HepG2 (cell line): ENCODE results near the gene ESRRB. TPM values are rescaled to one million over a fixed set of nuclear protein-coding genes. Genes with fewer than 3 reads are reported as not detected.
A peak's percentile ranks its signal among the peaks of the same experiment; 100 is the strongest.

Source experiments
- ATAC-seq: fragments of 200-7000 bp; cut with Tn5 transposase; 3 replicates; pipeline ENCODE4 v1.9.1; 2020; ENCODE audit warnings: mild to moderate bottlenecking, moderate library complexity
- BruUV-seq: library from RNA; stranded (reverse); fragments of 400-500 nt; replicated peaks from 2 replicates; lab custom pipeline; 2021; lab: Mats Ljungman, UMichigan
- CTCF ChIA-PET: fragments of 300-600 bp; formaldehyde crosslinking; extraction: SDS; loops from one replicate; lab custom pipeline; 2021; ENCODE audit warnings: low total read pairs, inconsistent platforms, low intra/inter-chr PET ratio; lab: Yijun Ruan, JAX
- POLR2A ChIA-PET: fragments of 350-600 bp; sonication (Branson Sonifier 250); formaldehyde crosslinking; loops from one replicate; lab custom pipeline; 2020; ENCODE audit warnings: antibody characterized with exemption, inconsistent platforms; lab: Yijun Ruan, JAX
- DNase-seq: peaks from one replicate; pipeline ENCODE4 v3.0.0-alpha.2; 2015; ENCODE audit warnings: low spot score
- FAIRE-seq: peaks from 3 replicates; lab custom pipeline; 2011; peaks lifted over from hg19 to GRCh38; lab: Jason Lieb, UNC
- H2AFZ ChIP-seq: one replicate; pipeline ENCODE4 v1.6.1; 2011; ENCODE audit warnings: low read length, inconsistent platforms
- H3K27ac ChIP-seq: fragments of 300-600 bp; 3 replicates; pipeline ENCODE4 v1.8.0; 2011; ENCODE audit warnings: mixed run types, mild to moderate bottlenecking, mixed read lengths, low read length, inconsistent platforms; ENCODE audit not compliant: insufficient read depth; ENCODE audit errors: extremely low read length
- H3K27me3 ChIP-seq, 2 experiments: fragments of 200-600 bp in 1 of 2; 2 replicates in 1 of 2; 3 replicates in 1 of 2; pipeline versions ENCODE4 v1.6.0 to v1.8.0; 2011; ENCODE audit warnings: low read length in 2 of 2, mild to moderate bottlenecking in 2 of 2, moderate library complexity in 2 of 2, inconsistent platforms in 1 of 2; ENCODE audit not compliant: insufficient read depth in 2 of 2, control insufficient read depth in 1 of 2
- H3K36me3 ChIP-seq, 2 experiments: fragments of 200-600 bp in 1 of 2; replicated peaks in 1 of 2; 2 replicates in 1 of 2; 3 replicates in 1 of 2; pipeline versions ENCODE4 v1.5.1 to v1.8.0; 2011; ENCODE audit warnings: low read length in 2 of 2, inconsistent platforms in 1 of 2; ENCODE audit not compliant: insufficient read depth in 2 of 2, control insufficient read depth in 1 of 2
- H3K4me1 ChIP-seq: 2 replicates; pipeline ENCODE4 v1.5.1; 2012; ENCODE audit warnings: low read length, inconsistent platforms; ENCODE audit not compliant: insufficient read depth
- H3K4me2 ChIP-seq: 2 replicates; pipeline ENCODE4 v1.6.0; 2011; ENCODE audit warnings: low read depth, low read length, inconsistent platforms
- H3K4me3 ChIP-seq, 3 experiments: fragments of 200-600 bp in 1 of 3; sonication (generic), shearing (Covaris generic) in 1 of 3; replicated peaks in 1 of 3; 2 replicates each; pipeline ENCODE4 v1.5.1; 2011 to 2016; ENCODE audit warnings: low read length in 3 of 3, inconsistent platforms in 2 of 3, low read depth in 2 of 3, mild to moderate bottlenecking in 2 of 3, control low read depth in 1 of 3, mixed read lengths in 1 of 3; ENCODE audit not compliant: insufficient read depth in 1 of 3
- H3K79me2 ChIP-seq: one replicate; pipeline ENCODE4 v1.6.1; 2011; ENCODE audit warnings: low read length, inconsistent platforms; ENCODE audit not compliant: insufficient read depth
- H3K9ac ChIP-seq: 2 replicates; pipeline ENCODE4 v1.6.0; 2011; ENCODE audit warnings: mild to moderate bottlenecking, low read depth, low read length, inconsistent platforms; ENCODE audit not compliant: insufficient read depth
- H3K9me3 ChIP-seq: 2 replicates; pipeline ENCODE4 v1.5.1; 2012; ENCODE audit warnings: mild to moderate bottlenecking, low read length
- H4K20me1 ChIP-seq: 2 replicates; pipeline ENCODE4 v1.6.0; 2011; ENCODE audit warnings: inconsistent platforms, mild to moderate bottlenecking, low read length, moderate library complexity; ENCODE audit not compliant: insufficient read depth
- NCOA5 ChIP-seq: sonication (generic); formaldehyde crosslinking; IDR thresholded peaks from 2 replicates; pipeline ENCODE4 v1.4.0; 2020; ENCODE audit warnings: missing genetic modification reagents
- PBX2 ChIP-seq: IDR thresholded peaks from 2 replicates; pipeline ENCODE4 v1.6.1; 2016; ENCODE audit warnings: control low read depth
- POLR2A ChIP-seq, 2 experiments: IDR thresholded peaks; 2 replicates each; pipeline ENCODE4 v1.6.1; 2011; ENCODE audit warnings: low read depth in 2 of 2, low read length in 2 of 2, mild to moderate bottlenecking in 1 of 2, moderate library complexity in 1 of 2; ENCODE audit not compliant: insufficient read depth in 1 of 2
- SOX13 ChIP-seq, 3 experiments: fragments of 450-650 bp in 1 of 3; sonication (generic) in 1 of 3; formaldehyde crosslinking in 1 of 3; IDR thresholded peaks in 2 of 3; conservative IDR thresholded peaks in 1 of 3; 2 replicates each; pipeline versions ENCODE4 v1.5.0 to v1.6.1; 2016 to 2020; ENCODE audit warnings: antibody characterized with exemption in 1 of 3, mild to moderate bottlenecking in 1 of 3, missing compliant biosample characterization in 1 of 3, missing genetic modification reagents in 1 of 3, moderate library complexity in 1 of 3
- TRAFD1 ChIP-seq: sonication (generic); formaldehyde crosslinking; IDR thresholded peaks from 2 replicates; pipeline ENCODE4 v1.5.1; 2020; ENCODE audit warnings: missing genetic modification reagents, mild to moderate bottlenecking, borderline replicate concordance
- ZNF329 ChIP-seq: sonication (generic); formaldehyde crosslinking; IDR thresholded peaks from 2 replicates; pipeline ENCODE4 v1.9.0; 2021; ENCODE audit warnings: low read depth, mild to moderate bottlenecking, missing genetic modification reagents
- ZNF512B ChIP-seq: sonication (generic); formaldehyde crosslinking; IDR thresholded peaks from 2 replicates; pipeline ENCODE4 v1.5.1; 2020; ENCODE audit warnings: missing genetic modification reagents, mild to moderate bottlenecking, borderline replicate concordance
- ZNF546 ChIP-seq: sonication (generic); formaldehyde crosslinking; conservative IDR thresholded peaks from 2 replicates; pipeline ENCODE4 v1.8.1; 2023; ENCODE audit warnings: mild to moderate bottlenecking, missing genetic modification reagents
- ZNF792 ChIP-seq: IDR thresholded peaks from 2 replicates; pipeline ENCODE4 v1.6.1; 2016
- ZNF878 ChIP-seq: sonication (generic); formaldehyde crosslinking; IDR thresholded peaks from 2 replicates; pipeline ENCODE4 v1.8.1; 2023; ENCODE audit warnings: mild to moderate bottlenecking, missing genetic modification reagents, moderate library complexity
- ZNF891 ChIP-seq: sonication (generic); formaldehyde crosslinking; IDR thresholded peaks from 2 replicates; pipeline ENCODE4 v1.5.0; 2020; ENCODE audit warnings: mild to moderate bottlenecking, missing genetic modification reagents
- ZSCAN30 ChIP-seq: sonication (generic); formaldehyde crosslinking; IDR thresholded peaks from 2 replicates; pipeline ENCODE4 v1.5.0; 2020; ENCODE audit warnings: mild to moderate bottlenecking, missing genetic modification reagents
- WGBS: methylation state at CpG from one replicate; pipeline ENCODE4 v1.1.6; 2017; ENCODE audit warnings: low lambda C conversion rate; 5-methylcytosine and 5-hydroxymethylcytosine counted together
- in situ Hi-C: cut with HindIII; loops from 2 replicates; pipeline ENCODE4 v1.10.0; 2017; ENCODE audit warnings: low pct_unique_long_range_greater_than_20kb; ENCODE audit not compliant: extremely low pct_ligation_motif_present
- intact Hi-C: fragments of 100-400 bp; cut with micrococcal nuclease; formaldehyde crosslinking; loops from one replicate; pipeline ENCODE4 v1.10.0; 2022; ENCODE audit not compliant: unreplicated experiment
- polyA plus RNA-seq, 8 experiments: library from polyadenylated mRNA; depleted of rRNA in 3 of 8; stranded (reverse) in 7 of 8; unstranded in 1 of 8; fragments of >200 nt; fragmentation: Illumina TruSeq in 4 of 8; extraction: Trizol in 4 of 8; gene quantifications; 2 replicates each; pipeline versions ENCODE4 v1.2.1 to v1.2.3, GENCODE V29; 2011 to 2016; ENCODE audit warnings: low read depth in 4 of 8, missing spikeins in 1 of 8, mixed read lengths in 1 of 8; ENCODE audit not compliant: insufficient read depth in 1 of 8
- total RNA-seq, 5 experiments: library from RNA; depleted of rRNA; stranded (reverse); fragments of >200 nt; fragmentation: Illumina TruSeq; extraction: Trizol; gene quantifications; 2 replicates each; pipeline ENCODE4 v1.2.3, GENCODE V29; 2016; ENCODE audit warnings: low read depth in 1 of 5

Gene ESRRB
- total and polyA plus RNA-seq, 2 of the 13 experiments (the other 11 are each of a cell fraction or from before 2014, with no cell fraction given), result 0.04 to 0.33 TPM

GRCh38 chr14:76502219-76502618, 126.3 kb downstream of the ESRRB start:
- no peak overlapping the region for H3K9ac ChIP-seq
- H3K36me3 ChIP-seq, result no peaks in the 10 kb centered on the region
- no peak overlapping the region for H3K4me2 ChIP-seq
- no peak overlapping the region for H3K27ac ChIP-seq
- H4K20me1 ChIP-seq, result no peaks in the 10 kb centered on the region
- 45% methylated on average over 4 of the region's 4 CpGs for WGBS
- intact Hi-C loops (no loop called here), in situ Hi-C loops (no loop called here)
- POLR2A ChIA-PET, result no interaction called here
- peaks cover 2 to 7% of the 10 kb centered on the region in 2 experiments; a peak in 2 of 5 replicates for H3K27me3 ChIP-seq
- DNase-seq (no peak), ATAC-seq (no peak), FAIRE-seq (no peak)
- H3K4me3 ChIP-seq, result no peak overlapping the region
- no peaks in the 10 kb centered on the region for H3K9me3 ChIP-seq
- no peaks in the 10 kb centered on the region for H3K4me1 ChIP-seq
- no peaks in the 10 kb centered on the region for H3K79me2 ChIP-seq
- no peak for TF ChIP-seq POLR2A (IDR thresholded peaks at IDR 0.05; ENCODE audit: insufficient read depth in 1 of 2, low read depth in 2 of 2, low read length in 2 of 2)
- TF ChIP-seq ZNF329 (CRISPR knock-in tag), result peak; percentile 81; the same call in 1 of the 2 replicates
- CTCF ChIA-PET, result no interaction called here
- H2AFZ ChIP-seq, result no peak overlapping the region
- BruUV-seq, result no TSS peak

- Histone ChIP-seq H3K27ac (no peak overlapping the region), H3K36me3 (no peaks in the 10 kb centered on the region), H2AFZ (no peak overlapping the region), H3K9ac (no peak overlapping the region), H3K79me2 (no peaks in the 10 kb centered on the region), H3K4me1 (no peaks in the 10 kb centered on the region), H3K9me3 (no peaks in the 10 kb centered on the region), H4K20me1 (no peaks in the 10 kb centered on the region), H3K4me2 (no peak overlapping the region), H3K27me3 (peaks cover 2 to 7% of the 10 kb centered on the region in 2 experiments; a peak in 2 of 5 replicates), H3K4me3 (no peak overlapping the region)
- TF ChIP-seq ZNF512B (CRISPR knock-in tag), result no peak
- TF ChIP-seq NCOA5 (CRISPR knock-in tag), result no peak
- no peak for TF ChIP-seq ZNF546 (CRISPR knock-in tag)
- TF ChIP-seq ZNF891, result no peak
- TF ChIP-seq TRAFD1 (CRISPR knock-in tag), result no peak
- no peak for TF ChIP-seq ZNF792
- TF ChIP-seq PBX2 (CRISPR knock-in tag), result no peak
- no peak for TF ChIP-seq ZSCAN30
- TF ChIP-seq ZNF878 (CRISPR knock-in tag), result no peak
- no peak for TF ChIP-seq SOX13 (IDR thresholded peaks at IDR 0.05)
- no peak for TF ChIP-seq SOX13 (CRISPR knock-in tag; conservative IDR thresholded peaks at IDR 0.05 in 1 of 2, IDR thresholded peaks at IDR 0.05 in 1 of 2)
- in situ Hi-C loops (no loop called here), intact Hi-C loops (no loop called here)
- ChIA-PET CTCF (no interaction called here), POLR2A (no interaction called here)
- no peak for DNase-seq
- no TSS peak for BruUV-seq
- 34% methylated on average over 3 of the region's 3 CpGs for WGBS
- no peak for ATAC-seq
- FAIRE-seq, result no peak
Measured at GRCh38 chr14:76502638-76503037, 126.7 kb downstream of the ESRRB start.
